Tibial artery (tissue), 4 donors: ENCODE measurements around the gene AK4.

ENCODE experiments used
- DNase-seq, 2 donors: peaks; one replicate each; pipeline ENCODE4 v3.0.0-alpha.2; 2019
- H3K27ac ChIP-seq, 2 donors: fragments of 200-600 bp; sonication (generic) in 1 of 2; 1 replicate in 1 of 2; 2 replicates in 1 of 2; pipeline ENCODE4 v1.5.1; 2018 to 2019; ENCODE audit warnings: mild to moderate bottlenecking in 1 of 2
- H3K27me3 ChIP-seq, 2 donors: fragments of 200-600 bp; sonication (generic) in 1 of 2; one replicate each; pipeline versions ENCODE4 v1.5.1 to v1.6.0; 2016 to 2019
- H3K36me3 ChIP-seq, 3 donors: fragments of 200-600 bp; sonication (generic) in 2 of 3; one replicate each; pipeline ENCODE4 v1.5.1; 2016 to 2019; ENCODE audit warnings: mild to moderate bottlenecking in 2 of 3
- H3K4me1 ChIP-seq, 4 donors: fragments of 200-600 bp; sonication (generic) in 2 of 4; 1 replicate in 3 of 4; 2 replicates in 1 of 4; pipeline ENCODE4 v1.5.1; 2016 to 2019
- H3K4me3 ChIP-seq, 2 donors: fragments of 200-600 bp; sonication (generic) in 1 of 2; 1 replicate in 1 of 2; 2 replicates in 1 of 2; pipeline ENCODE4 v1.5.1; 2018 to 2019; ENCODE audit warnings: mild to moderate bottlenecking in 2 of 2
- H3K9me3 ChIP-seq, 3 donors: fragments of 200-600 bp; sonication (generic) in 1 of 3; one replicate each; pipeline ENCODE4 v1.5.1; 2016 to 2019
- intact Hi-C: fragments of 100-400 bp; cut with DNase I; formaldehyde crosslinking; loops from one replicate; pipeline ENCODE4 v1.15.0; 2023; ENCODE audit warnings: low total_unique reads
- TF ChIP-seq, protein P1 (sequence below), 2 experiments: fragments of 200-600 bp in 1 of 2; fragments of 450-650 bp in 1 of 2; IDR thresholded peaks; one replicate each; pipeline ENCODE4 v1.5.1; 2017 to 2019; ENCODE audit warnings: antibody characterized with exemption in 2 of 2, mild to moderate bottlenecking in 1 of 2, moderate library complexity in 1 of 2

Gene AK4

DNA sequence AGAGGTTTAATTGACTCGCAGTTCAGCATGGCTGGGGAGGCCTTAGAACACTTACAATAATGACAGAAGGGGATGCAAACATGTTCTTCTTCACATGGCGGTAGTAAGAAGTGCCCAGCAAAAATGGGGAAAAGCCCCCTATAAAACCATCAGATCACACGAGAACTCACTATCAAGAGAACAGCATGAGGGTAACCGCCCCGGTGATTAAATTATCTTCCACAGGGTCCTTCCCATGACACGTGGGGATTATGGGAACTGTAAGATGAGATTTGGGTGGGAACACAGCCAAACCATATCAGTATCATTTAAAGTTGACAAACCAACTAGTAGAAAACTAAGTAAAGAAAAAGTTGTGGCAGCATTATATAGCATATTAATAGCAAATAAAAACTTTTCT is 90.0 kb downstream of the AK4 start:
- TF ChIP-seq, protein P1, sequence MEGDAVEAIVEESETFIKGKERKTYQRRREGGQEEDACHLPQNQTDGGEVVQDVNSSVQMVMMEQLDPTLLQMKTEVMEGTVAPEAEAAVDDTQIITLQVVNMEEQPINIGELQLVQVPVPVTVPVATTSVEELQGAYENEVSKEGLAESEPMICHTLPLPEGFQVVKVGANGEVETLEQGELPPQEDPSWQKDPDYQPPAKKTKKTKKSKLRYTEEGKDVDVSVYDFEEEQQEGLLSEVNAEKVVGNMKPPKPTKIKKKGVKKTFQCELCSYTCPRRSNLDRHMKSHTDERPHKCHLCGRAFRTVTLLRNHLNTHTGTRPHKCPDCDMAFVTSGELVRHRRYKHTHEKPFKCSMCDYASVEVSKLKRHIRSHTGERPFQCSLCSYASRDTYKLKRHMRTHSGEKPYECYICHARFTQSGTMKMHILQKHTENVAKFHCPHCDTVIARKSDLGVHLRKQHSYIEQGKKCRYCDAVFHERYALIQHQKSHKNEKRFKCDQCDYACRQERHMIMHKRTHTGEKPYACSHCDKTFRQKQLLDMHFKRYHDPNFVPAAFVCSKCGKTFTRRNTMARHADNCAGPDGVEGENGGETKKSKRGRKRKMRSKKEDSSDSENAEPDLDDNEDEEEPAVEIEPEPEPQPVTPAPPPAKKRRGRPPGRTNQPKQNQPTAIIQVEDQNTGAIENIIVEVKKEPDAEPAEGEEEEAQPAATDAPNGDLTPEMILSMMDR (IDR thresholded peaks at IDR 0.05), result no peak
- intact Hi-C loops, result no loop called here
- no peak overlapping the region for H3K27ac ChIP-seq

DNA sequence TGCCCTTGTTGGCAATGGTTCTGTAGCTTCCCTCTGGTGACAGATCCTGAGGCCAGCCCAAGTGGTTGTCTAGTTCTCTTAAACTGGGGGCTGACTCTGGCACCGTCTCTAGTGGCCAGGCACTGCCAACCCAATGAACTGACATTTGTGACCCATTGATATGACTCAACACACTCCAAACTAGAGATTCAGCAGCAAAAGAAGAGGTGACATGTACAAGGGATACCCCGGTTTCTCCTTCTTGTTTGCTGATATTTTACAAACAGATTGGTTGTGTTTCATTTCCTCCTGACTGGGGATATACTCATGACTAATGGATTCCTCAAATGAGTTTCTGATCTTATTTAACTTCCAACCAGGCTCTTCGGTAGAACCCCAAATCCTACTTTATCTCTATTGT is 95.5 kb downstream of the AK4 start:
- DNase-seq, result no peak
- intact Hi-C loops, result no loop called here
- TF ChIP-seq, protein P1 (IDR thresholded peaks at IDR 0.05), result no peak

More for the DNA sequence above, 90.0 kb downstream of the AK4 start:
- Histone ChIP-seq H3K27me3 (no peaks in the 10 kb centered on the region), H3K9me3 (no peaks in the 10 kb centered on the region), H3K4me3 (no peak overlapping the region), H3K36me3 (no peaks in the 10 kb centered on the region), H3K4me1 (no peaks in the 10 kb centered on the region)
- DNase-seq, result no peak

DNA sequence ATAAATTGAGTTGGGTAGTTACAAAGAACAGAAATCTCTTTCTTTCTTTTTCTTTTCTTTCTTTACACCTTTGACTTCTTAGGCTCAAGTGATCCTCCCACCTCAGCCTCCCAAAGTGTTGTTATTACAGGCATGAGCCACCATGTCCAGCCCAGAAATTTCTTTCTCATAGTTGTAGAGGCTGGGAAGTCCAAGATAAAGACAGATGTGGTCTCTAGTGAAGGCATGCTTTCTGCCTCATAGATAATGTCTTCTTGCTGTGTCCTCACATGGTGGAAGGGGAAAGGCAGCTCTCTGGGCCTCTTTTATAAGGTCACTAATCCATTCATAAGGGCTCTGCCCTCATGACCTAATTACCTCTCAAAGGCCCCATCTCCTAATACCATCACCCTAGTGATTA is 97.3 kb downstream of the AK4 start:
- Histone ChIP-seq H3K36me3 (no peaks in the 10 kb centered on the region), H3K27me3 (no peaks in the 10 kb centered on the region), H3K4me1 (peaks cover 0 to 16% (median 12%) of the 10 kb centered on the region in 4 donors), H3K9me3 (no peaks in the 10 kb centered on the region), H3K4me3 (no peak overlapping the region), H3K27ac (no peak overlapping the region)
- DNase-seq, result no peak
- TF ChIP-seq, protein P1 (IDR thresholded peaks at IDR 0.05), result no peak
- intact Hi-C loops, result no loop called here

More for the DNA sequence above, 95.5 kb downstream of the AK4 start:
- no peak overlapping the region for H3K4me3 ChIP-seq
- H3K36me3 ChIP-seq, result no peaks in the 10 kb centered on the region
- H3K27ac ChIP-seq, result no peak overlapping the region
- no peaks in the 10 kb centered on the region for H3K9me3 ChIP-seq
- peaks cover 0 to 14% (median 10%) of the 10 kb centered on the region in 4 donors for H3K4me1 ChIP-seq
- no peaks in the 10 kb centered on the region for H3K27me3 ChIP-seq

DNA sequence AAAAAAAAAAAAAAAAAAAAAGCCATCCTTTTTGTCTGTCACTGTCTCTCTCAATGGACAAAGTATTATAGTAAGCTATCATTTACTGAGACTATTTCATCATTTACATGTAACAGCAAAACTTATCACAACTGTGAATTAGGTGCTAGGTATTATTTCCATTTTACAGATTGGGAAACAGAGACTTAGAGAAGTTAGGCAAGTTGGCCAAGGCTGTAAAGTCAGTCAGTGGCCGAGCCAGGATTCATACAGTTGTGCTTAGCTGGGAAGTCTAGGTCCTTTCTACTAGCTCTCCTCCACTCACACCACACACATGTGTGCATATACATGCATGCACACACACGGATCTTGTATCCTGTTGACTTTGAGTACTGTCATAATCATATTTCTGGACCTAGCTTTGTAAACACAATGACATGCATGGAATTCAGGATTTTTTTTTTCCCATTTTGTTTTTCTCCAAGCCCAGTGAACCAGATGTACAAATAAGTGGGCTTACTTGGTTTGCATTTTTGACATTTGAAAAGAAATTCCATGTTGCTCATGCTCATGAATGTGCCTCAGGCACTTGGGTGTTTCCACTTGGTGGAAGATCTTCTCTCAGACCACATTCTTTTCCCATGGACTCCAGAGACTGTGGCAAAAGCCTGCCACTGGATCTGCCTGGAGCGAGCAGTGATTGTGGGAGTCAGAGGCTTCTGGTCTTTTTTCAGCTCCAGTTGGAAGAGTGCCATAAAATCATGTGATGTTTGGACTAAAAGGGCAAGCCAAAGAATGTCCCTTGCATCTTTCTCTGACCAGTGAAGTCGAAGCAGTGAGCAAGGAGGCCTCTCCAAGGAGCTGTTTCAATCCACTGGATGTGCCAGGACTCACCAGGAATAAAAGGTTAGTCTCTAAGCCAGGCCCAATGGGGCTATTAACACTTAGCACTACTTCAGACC is 99.7 kb downstream of the AK4 start:
- no peaks in the 10 kb centered on the region for H3K36me3 ChIP-seq
- TF ChIP-seq, protein P1 (IDR thresholded peaks at IDR 0.05), result no peak
- H3K4me1 ChIP-seq, result peaks cover 0 to 16% (median 12%) of the 10 kb centered on the region in 4 donors
- H3K27ac ChIP-seq, result peak overlapping the region; percentile 63 to 78
- H3K4me3 ChIP-seq, result no peak overlapping the region
- intact Hi-C loops, result no loop called here
- DNase-seq, result no peak
- no peaks in the 10 kb centered on the region for H3K27me3 ChIP-seq
- no peaks in the 10 kb centered on the region for H3K9me3 ChIP-seq

DNA sequence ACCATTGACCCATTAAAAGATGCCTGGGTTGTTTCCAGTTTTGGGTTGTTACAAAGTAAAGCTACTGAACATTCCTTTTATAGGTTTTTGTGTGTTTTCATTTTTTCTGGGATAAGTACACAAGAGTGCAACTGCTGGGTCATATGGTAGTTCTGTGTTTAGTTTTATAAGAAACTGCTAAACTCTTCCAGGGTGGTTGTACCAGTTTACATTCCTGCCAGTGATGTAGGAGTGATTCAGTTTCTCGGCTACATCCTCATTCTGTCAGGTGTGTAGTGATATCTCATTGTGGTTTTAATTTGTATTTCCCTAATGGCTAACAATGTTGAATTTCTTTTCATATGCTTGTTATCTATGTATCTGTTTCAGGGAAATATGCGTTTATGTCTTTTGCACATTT is 102.8 kb downstream of the AK4 start:
- Histone ChIP-seq H3K36me3 (no peaks in the 10 kb centered on the region), H3K27ac (no peak overlapping the region), H3K27me3 (no peaks in the 10 kb centered on the region), H3K9me3 (no peaks in the 10 kb centered on the region), H3K4me1 (peaks cover 0 to 31% (median 21%) of the 10 kb centered on the region in 4 donors), H3K4me3 (no peak overlapping the region)
- intact Hi-C loops, result no loop called here
- TF ChIP-seq, protein P1 (IDR thresholded peaks at IDR 0.05), result no peak
- no peak for DNase-seq
